ENCODE data around the gene PRPF6. TPM values are rescaled to one million over a fixed set of nuclear protein-coding genes. Genes with fewer than 3 reads are reported as not detected.
A peak's percentile ranks its signal among the peaks of the same experiment; 100 is the strongest.

PRPF6 gene
- total and polyA plus RNA-seq, 2 of the 13 experiments (the other 11 are each of a cell fraction or from before 2014, with no cell fraction given), result 63.7 to 101 TPM

DNA sequence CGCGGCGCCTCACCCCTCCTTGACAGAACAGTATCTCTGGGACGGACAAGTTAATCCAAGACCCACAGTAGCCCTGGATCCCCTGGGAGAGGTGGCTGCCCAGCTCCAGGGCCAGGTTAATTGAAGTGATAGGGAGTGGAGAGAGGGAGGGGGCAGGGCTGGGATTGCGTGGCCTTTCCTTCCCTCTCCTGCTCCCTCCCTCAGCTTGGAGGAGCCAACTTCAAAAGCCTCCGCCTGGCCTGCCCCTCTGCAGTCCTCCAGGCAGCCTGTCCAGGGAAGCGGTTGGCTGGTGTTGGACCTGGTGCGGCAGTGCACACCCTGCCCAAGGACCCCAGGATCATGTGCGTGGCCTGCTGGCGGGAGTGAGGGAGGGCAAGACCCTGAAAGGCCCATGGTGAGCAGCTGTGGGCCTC lies 55.0 kb downstream of the PRPF6 start, which contains the start of gene C20orf204 (continued):
- TF ChIP-seq ARID5B (CRISPR knock-in tag; IDR thresholded peaks at IDR 0.05), result peak; percentile 68
- TF ChIP-seq MTF1 (CRISPR knock-in tag; IDR thresholded peaks at IDR 0.05), result no peak
- no peak for TF ChIP-seq ZFAT (CRISPR knock-in tag; conservative IDR thresholded peaks at IDR 0.05)
- 0 out of 2 replicates have a peak, but pooled peaks have one; percentile 2 for TF ChIP-seq ZNF260 (CRISPR knock-in tag; IDR thresholded peaks at IDR 0.05; ENCODE audit: borderline replicate concordance, low read depth)
- no peak for TF ChIP-seq NFRKB (IDR thresholded peaks at IDR 0.05)
- TF ChIP-seq NRL (CRISPR knock-in tag; IDR thresholded peaks at IDR 0.05; ENCODE audit: borderline replicate concordance), result peak; percentile 25; the same call in 1 of the 2 replicates
- TF ChIP-seq ZNF572 (CRISPR knock-in tag; IDR thresholded peaks at IDR 0.05), result peak; percentile 66; the same call in 1 of the 2 replicates
- TF ChIP-seq SUZ12 (IDR thresholded peaks at IDR 0.05; ENCODE audit: low read depth, low read length), result no peak
- peak; percentile 84 for TF ChIP-seq CEBPG (CRISPR knock-in tag; IDR thresholded peaks at IDR 0.05)
- TF ChIP-seq XBP1 (CRISPR knock-in tag; IDR thresholded peaks at IDR 0.05), result no peak; the same call in 1 of the 2 replicates
- peak; percentile 76 for TF ChIP-seq PHF8 (CRISPR knock-in tag; IDR thresholded peaks at IDR 0.05)
- no peak for TF ChIP-seq ZBTB8A (CRISPR knock-in tag; IDR thresholded peaks at IDR 0.05; ENCODE audit: borderline replicate concordance, low read depth)
- no peak for TF ChIP-seq CHD4 (IDR thresholded peaks at IDR 0.05; ENCODE audit: borderline replicate concordance, low read length)
- TF ChIP-seq PRPF4 (IDR thresholded peaks at IDR 0.05; ENCODE audit: low read depth, low read length, poor library complexity, severe bottlenecking), result peak; percentile 99
- TF ChIP-seq ZSCAN25 (CRISPR knock-in tag; IDR thresholded peaks at IDR 0.05), result peak; percentile 93
- no peak for TF ChIP-seq ZNF737 (CRISPR knock-in tag; IDR thresholded peaks at IDR 0.05; ENCODE audit: borderline replicate concordance)
- peak; percentile 42; the same call in 1 of the 2 replicates for TF ChIP-seq ZNF225 (CRISPR knock-in tag; IDR thresholded peaks at IDR 0.05)
- no peak for TF ChIP-seq NFE2 (CRISPR knock-in tag; IDR thresholded peaks at IDR 0.05)
- 0 out of 2 replicates have a peak, but pooled peaks have one; percentile 34 for TF ChIP-seq ZNF12 (CRISPR knock-in tag; IDR thresholded peaks at IDR 0.05)
- peak; percentile 47; the same call in 1 of the 2 replicates for TF ChIP-seq ZNF136 (CRISPR knock-in tag; IDR thresholded peaks at IDR 0.05; ENCODE audit: low read depth)
- no peak for TF ChIP-seq POGZ (CRISPR knock-in tag; IDR thresholded peaks at IDR 0.05)
- TF ChIP-seq ZFP90 (CRISPR knock-in tag; IDR thresholded peaks at IDR 0.05; ENCODE audit: borderline replicate concordance), result no peak; the same call in 1 of the 2 replicates
- peak; percentile 38; the same call in 1 of the 2 replicates for TF ChIP-seq ZNF724P (CRISPR knock-in tag; IDR thresholded peaks at IDR 0.05; ENCODE audit: borderline replicate concordance)
- TF ChIP-seq ZNF570 (CRISPR knock-in tag; IDR thresholded peaks at IDR 0.05; ENCODE audit: borderline replicate concordance), result no peak; the same call in 1 of the 2 replicates
- TF ChIP-seq THAP7 (CRISPR knock-in tag; IDR thresholded peaks at IDR 0.05), result peak; percentile 77; the same call in 1 of the 2 replicates
- no peak for TF ChIP-seq MAZ (IDR thresholded peaks at IDR 0.05; ENCODE audit: borderline replicate concordance, low read depth, low read length)
- TF ChIP-seq MAZ (CRISPR knock-in tag; IDR thresholded peaks at IDR 0.05; ENCODE audit: low read depth), result peak; percentile 93
- TF ChIP-seq ZNF562 (CRISPR knock-in tag; IDR thresholded peaks at IDR 0.05; ENCODE audit: borderline replicate concordance), result no peak

Measured in HepG2 (cell line).